K562 (cell line): ENCODE measurements around the gene ADRB1. TPM values are rescaled to one million over a fixed set of nuclear protein-coding genes. Genes with fewer than 3 reads are reported as not detected.

Source experiments
- ATAC-seq: fragments of 200-7000 bp; cut with Tn5 transposase; 3 replicates; pipeline ENCODE4 v1.9.1; 2020; ENCODE audit warnings: moderate library complexity
- BruUV-seq: library from RNA; stranded (reverse); fragments of 400-500 nt; replicated peaks from 2 replicates; lab custom pipeline; 2021; lab: Mats Ljungman, UMichigan
- CTCF ChIA-PET: fragments of 300-600 bp; formaldehyde crosslinking; extraction: SDS; loops from one replicate; lab custom pipeline; 2021; ENCODE audit warnings: low intra/inter-chr PET ratio; lab: Yijun Ruan, JAX
- POLR2A ChIA-PET: fragments of 300-600, 350-650 bp; sonication (Branson Sonifier 250); formaldehyde crosslinking; extraction: SDS; loops from one replicate; lab custom pipeline; 2021; ENCODE audit warnings: antibody characterized with exemption, inconsistent platforms; lab: Yijun Ruan, JAX
- DNase-seq, 4 experiments: peaks; one replicate each; pipeline versions ENCODE4 v3.0.0 to v3.0.0-alpha.2; 2011 to 2018; ENCODE audit warnings: low spot score in 3 of 4, mixed read lengths in 3 of 4; ENCODE audit errors: extremely low read depth in 1 of 4
- FAIRE-seq: peaks from 2 replicates; lab custom pipeline; 2011; peaks lifted over from hg19 to GRCh38; lab: Jason Lieb, UNC
- H2AFZ ChIP-seq: 2 replicates; pipeline ENCODE4 v1.6.0; 2011; ENCODE audit warnings: low read depth, low read length, control low read depth, inconsistent platforms
- H3K27ac ChIP-seq: fragments of 200-600 bp; 3 replicates; pipeline ENCODE4 v1.8.0; 2011; ENCODE audit warnings: low read depth, mild to moderate bottlenecking, control low read depth, inconsistent platforms, low read length, moderate library complexity, mixed read lengths; ENCODE audit errors: extremely low read depth
- H3K27me3 ChIP-seq, 2 experiments: fragments of 300-600 bp in 1 of 2; 2 replicates in 1 of 2; 3 replicates in 1 of 2; pipeline versions ENCODE4 v1.6.0 to v1.8.0; 2011; ENCODE audit warnings: inconsistent platforms in 2 of 2, low read length in 2 of 2, mild to moderate bottlenecking in 1 of 2, mixed read lengths in 1 of 2, moderate library complexity in 1 of 2; ENCODE audit not compliant: control insufficient read depth in 2 of 2, insufficient read depth in 2 of 2
- H3K36me3 ChIP-seq: fragments of 300-600 bp; 3 replicates; pipeline ENCODE4 v1.8.0; 2011; ENCODE audit warnings: mild to moderate bottlenecking, low read length, inconsistent platforms; ENCODE audit not compliant: control insufficient read depth, insufficient read depth
- H3K4me1 ChIP-seq, 2 experiments: fragments of 200-600 bp in 1 of 2; replicated peaks in 1 of 2; 2 replicates in 1 of 2; 3 replicates in 1 of 2; pipeline versions ENCODE4 v1.5.1 to v1.8.0; 2011; ENCODE audit warnings: inconsistent platforms in 2 of 2, low read length in 2 of 2, mild to moderate bottlenecking in 1 of 2, mixed read lengths in 1 of 2, moderate library complexity in 1 of 2; ENCODE audit not compliant: control insufficient read depth in 2 of 2, insufficient read depth in 2 of 2
- H3K4me2 ChIP-seq: 2 replicates; pipeline ENCODE4 v1.6.1; 2011; ENCODE audit warnings: low read length, control low read depth, inconsistent platforms, mixed read lengths; ENCODE audit not compliant: insufficient read depth
- H3K4me3 ChIP-seq: fragments of 200-600 bp; sonication (generic), shearing (Covaris generic); 2 replicates; pipeline ENCODE4 v1.5.1; 2016; ENCODE audit warnings: control low read depth, inconsistent platforms
- H3K79me2 ChIP-seq: fragments of 200-600 bp; 3 replicates; pipeline ENCODE4 v1.8.0; 2011; ENCODE audit warnings: low read length, inconsistent platforms; ENCODE audit not compliant: control insufficient read depth, insufficient read depth
- H3K9ac ChIP-seq, 2 experiments: 2 replicates each; pipeline versions ENCODE4 v1.6.0 to v1.6.1; 2011; ENCODE audit warnings: low read depth in 2 of 2, low read length in 2 of 2, control low read depth in 1 of 2, inconsistent platforms in 1 of 2, mild to moderate bottlenecking in 1 of 2, mixed read lengths in 1 of 2; ENCODE audit not compliant: insufficient read depth in 1 of 2
- H3K9me1 ChIP-seq: one replicate; pipeline ENCODE4 v1.6.0; 2011; ENCODE audit warnings: inconsistent platforms, mild to moderate bottlenecking, low read length, moderate library complexity; ENCODE audit not compliant: control insufficient read depth, insufficient read depth
- H3K9me3 ChIP-seq: replicated peaks from 2 replicates; pipeline ENCODE4 v1.5.1; 2011; ENCODE audit warnings: low read depth, low read length, inconsistent platforms; ENCODE audit not compliant: control insufficient read depth, insufficient read depth
- H4K20me1 ChIP-seq: replicated peaks from 2 replicates; pipeline ENCODE4 v1.6.1; 2011; ENCODE audit warnings: low read length, inconsistent platforms, mixed read lengths; ENCODE audit not compliant: control insufficient read depth, insufficient read depth
- CHAMP1 ChIP-seq: fragments of 450-650 bp; IDR thresholded peaks from 2 replicates; pipeline ENCODE4 v1.6.1; 2016; ENCODE audit warnings: mild to moderate bottlenecking
- CSDE1 ChIP-seq, 2 experiments: fragments of 450-650 bp; IDR thresholded peaks; 2 replicates each; pipeline ENCODE4 v1.6.1; 2016; ENCODE audit warnings: mild to moderate bottlenecking in 1 of 2
- CXXC5 ChIP-seq: fragments of 250-450 bp; sonication (Bioruptor Pico); IDR thresholded peaks from 2 replicates; pipeline ENCODE4 v1.8.0; 2022; ENCODE audit warnings: inconsistent platforms, mild to moderate bottlenecking, moderate library complexity
- GABPB2 ChIP-seq: fragments of 250-450 bp; sonication (Bioruptor Pico); conservative IDR thresholded peaks from 2 replicates; pipeline ENCODE4 v1.5.1; 2021; ENCODE audit warnings: mild to moderate bottlenecking
- RBFOX2 ChIP-seq: fragments of 200-400 bp; formaldehyde crosslinking; IDR thresholded peaks from 2 replicates; pipeline ENCODE4 v1.6.1; 2017; ENCODE audit warnings: low read depth, mild to moderate bottlenecking, low read length, moderate library complexity
- RBM25 ChIP-seq: fragments of 200-400 bp; formaldehyde crosslinking; IDR thresholded peaks from 2 replicates; pipeline ENCODE4 v1.6.1; 2018; ENCODE audit warnings: low read length, low read depth, moderate library complexity; ENCODE audit not compliant: severe bottlenecking
- ZNF146 ChIP-seq: IDR thresholded peaks from one replicate; pipeline ENCODE4 v1.6.1; 2018; ENCODE audit warnings: missing compliant biosample characterization; ENCODE audit not compliant: unreplicated experiment
- WGBS: fragments of 100-300 bp; shearing (Covaris generic); methylation state at CpG from one replicate; pipeline ENCODE4 v1.1.6; 2016; ENCODE audit warnings: low coverage, mixed read lengths; ENCODE audit not compliant: insufficient coverage; ENCODE audit errors: missing lambda C conversion rate; 5-methylcytosine and 5-hydroxymethylcytosine counted together
- in situ Hi-C: fragments of 300-500 bp; cut with MboI; formaldehyde crosslinking; loops from 4 replicates; pipeline ENCODE4 v1.15.0; 2018; ENCODE audit warnings: inconsistent platforms, mixed read lengths
- intact Hi-C: fragments of 100-400 bp; cut with micrococcal nuclease; formaldehyde crosslinking; loops from 2 replicates; pipeline ENCODE4 v1.14.2; 2022
- polyA plus RNA-seq, 8 experiments: library from polyadenylated mRNA; depleted of rRNA in 4 of 8; stranded (reverse) in 5 of 8; unstranded in 3 of 8; fragments of >200 nt; fragmentation: Nextera tagmentation in 2 of 8; fragmentation: Illumina TruSeq in 1 of 8; extraction: Ambion mirVana in 2 of 8; extraction: Trizol in 1 of 8; gene quantifications; 2 replicates each; pipeline versions ENCODE4 v1.2.1 to v1.2.3, GENCODE V29; 2011 to 2014; ENCODE audit warnings: inconsistent platforms in 1 of 8, missing spikeins in 1 of 8
- total RNA-seq, 7 experiments: library from RNA; depleted of rRNA in 6 of 7; stranded (reverse); fragments of >200 nt in 6 of 7; fragmentation: Illumina TruSeq in 2 of 7; extraction: Trizol in 2 of 7; gene quantifications; 2 replicates each; pipeline versions ENCODE4 v1.2.1 to v1.2.3, GENCODE V29; 2011 to 2021; ENCODE audit warnings: low replicate concordance in 1 of 7
- TF ChIP-seq, protein P1 (sequence below): fragments of 250-450 bp; sonication (Bioruptor Pico); IDR thresholded peaks from 2 replicates; pipeline ENCODE4 v1.4.0; 2020

ADRB1 gene
- total and polyA plus RNA-seq, 9 of the 15 experiments (the other 6 are each of a cell fraction or from before 2014, with no cell fraction given): 0.07 to 0.11 (median 0.09) TPM; not detected in 6

DNA sequence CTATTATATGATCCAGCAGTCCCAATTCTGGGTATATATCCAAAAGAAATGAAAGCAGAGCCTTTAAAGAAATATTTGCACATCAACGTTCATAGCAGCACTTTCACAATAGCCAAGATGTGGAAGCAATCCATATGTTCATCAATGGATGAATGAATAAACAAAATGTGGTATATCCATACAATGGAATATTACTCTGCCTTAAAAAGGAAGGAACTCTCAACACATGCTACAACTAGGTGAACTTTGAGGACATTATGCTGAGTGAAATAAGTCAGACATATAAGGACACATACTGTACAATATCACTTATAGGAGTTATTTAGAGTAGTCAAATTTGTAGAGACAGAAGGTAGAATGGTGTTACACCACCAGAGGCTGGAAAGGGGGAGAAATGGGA is 28.0 kb upstream of the ADRB1 start:
- 0% methylated on average over 1 of the region's 1 CpG for WGBS
- Histone ChIP-seq H3K4me1 (no peaks in the 10 kb centered on the region), H3K36me3 (no peaks in the 10 kb centered on the region), H3K4me3 (no peak overlapping the region), H3K4me2 (no peak overlapping the region), H3K79me2 (no peaks in the 10 kb centered on the region), H3K27me3 (peaks cover 0 to 11% of the 10 kb centered on the region in 2 experiments; a peak in 2 of 5 replicates), H3K27ac (no peak overlapping the region), H4K20me1 (no peaks in the 10 kb centered on the region), H3K9me1 (no peaks in the 10 kb centered on the region), H2AFZ (no peak overlapping the region), H3K9me3 (no peaks in the 10 kb centered on the region), H3K9ac (no peak overlapping the region)
- BruUV-seq: no TSS peak
- TF ChIP-seq RBFOX2: no peak
- no peak for TF ChIP-seq CSDE1 (IDR thresholded peaks at IDR 0.05)
- TF ChIP-seq ZNF146 (CRISPR knock-in tag): peak; percentile 83
- TF ChIP-seq RBM25: peak; percentile 62
- ATAC-seq: no peak
- no peak for FAIRE-seq
- ChIA-PET CTCF (no interaction called here), POLR2A (no interaction called here)
- intact Hi-C loops: no loop called here
- DNase-seq: no peak
- in situ Hi-C loops: no loop called here

DNA sequence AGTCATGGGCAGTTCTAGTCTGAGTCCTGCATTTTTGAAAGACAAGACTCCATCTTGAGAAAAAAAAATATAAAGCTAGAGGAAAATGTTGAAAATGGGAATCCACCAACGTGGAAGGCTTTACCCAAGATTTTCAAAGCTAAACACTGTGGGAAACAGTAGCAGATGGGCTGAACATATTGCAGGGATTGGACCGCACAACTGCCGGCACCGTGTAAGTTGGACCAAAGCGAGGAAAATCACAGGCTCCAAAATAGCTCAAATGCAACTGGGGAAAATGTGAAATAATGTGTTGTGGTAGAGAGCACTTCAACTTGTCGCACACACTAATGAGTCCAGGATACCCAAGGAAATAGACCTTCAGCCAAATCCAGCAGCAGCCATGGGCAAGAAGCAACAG is 26.4 kb upstream of the ADRB1 start:
- no peak overlapping the region for H3K9ac ChIP-seq
- BruUV-seq: no TSS peak

More for the DNA sequence above, 26.4 kb upstream of the ADRB1 start:
- Histone ChIP-seq H2AFZ (no peak overlapping the region), H3K9me3 (no peaks in the 10 kb centered on the region), H3K4me2 (no peak overlapping the region), H3K79me2 (no peaks in the 10 kb centered on the region)
- POLR2A ChIA-PET: interaction anchor here (0.5 to 0.6 kb wide), 2 partner anchors 225 to 373 kb away, joined by 3 read pairs; no protein-coding TSS in a partner anchor
- DNase-seq (no peak), FAIRE-seq (no peak)
- WGBS: 33% methylated on average over 5 of the region's 6 CpGs
- in situ Hi-C loops: no loop called here
- no peak for TF ChIP-seq CHAMP1
- TF ChIP-seq GABPB2 (CRISPR knock-in tag): no peak
- TF ChIP-seq, protein P1, sequence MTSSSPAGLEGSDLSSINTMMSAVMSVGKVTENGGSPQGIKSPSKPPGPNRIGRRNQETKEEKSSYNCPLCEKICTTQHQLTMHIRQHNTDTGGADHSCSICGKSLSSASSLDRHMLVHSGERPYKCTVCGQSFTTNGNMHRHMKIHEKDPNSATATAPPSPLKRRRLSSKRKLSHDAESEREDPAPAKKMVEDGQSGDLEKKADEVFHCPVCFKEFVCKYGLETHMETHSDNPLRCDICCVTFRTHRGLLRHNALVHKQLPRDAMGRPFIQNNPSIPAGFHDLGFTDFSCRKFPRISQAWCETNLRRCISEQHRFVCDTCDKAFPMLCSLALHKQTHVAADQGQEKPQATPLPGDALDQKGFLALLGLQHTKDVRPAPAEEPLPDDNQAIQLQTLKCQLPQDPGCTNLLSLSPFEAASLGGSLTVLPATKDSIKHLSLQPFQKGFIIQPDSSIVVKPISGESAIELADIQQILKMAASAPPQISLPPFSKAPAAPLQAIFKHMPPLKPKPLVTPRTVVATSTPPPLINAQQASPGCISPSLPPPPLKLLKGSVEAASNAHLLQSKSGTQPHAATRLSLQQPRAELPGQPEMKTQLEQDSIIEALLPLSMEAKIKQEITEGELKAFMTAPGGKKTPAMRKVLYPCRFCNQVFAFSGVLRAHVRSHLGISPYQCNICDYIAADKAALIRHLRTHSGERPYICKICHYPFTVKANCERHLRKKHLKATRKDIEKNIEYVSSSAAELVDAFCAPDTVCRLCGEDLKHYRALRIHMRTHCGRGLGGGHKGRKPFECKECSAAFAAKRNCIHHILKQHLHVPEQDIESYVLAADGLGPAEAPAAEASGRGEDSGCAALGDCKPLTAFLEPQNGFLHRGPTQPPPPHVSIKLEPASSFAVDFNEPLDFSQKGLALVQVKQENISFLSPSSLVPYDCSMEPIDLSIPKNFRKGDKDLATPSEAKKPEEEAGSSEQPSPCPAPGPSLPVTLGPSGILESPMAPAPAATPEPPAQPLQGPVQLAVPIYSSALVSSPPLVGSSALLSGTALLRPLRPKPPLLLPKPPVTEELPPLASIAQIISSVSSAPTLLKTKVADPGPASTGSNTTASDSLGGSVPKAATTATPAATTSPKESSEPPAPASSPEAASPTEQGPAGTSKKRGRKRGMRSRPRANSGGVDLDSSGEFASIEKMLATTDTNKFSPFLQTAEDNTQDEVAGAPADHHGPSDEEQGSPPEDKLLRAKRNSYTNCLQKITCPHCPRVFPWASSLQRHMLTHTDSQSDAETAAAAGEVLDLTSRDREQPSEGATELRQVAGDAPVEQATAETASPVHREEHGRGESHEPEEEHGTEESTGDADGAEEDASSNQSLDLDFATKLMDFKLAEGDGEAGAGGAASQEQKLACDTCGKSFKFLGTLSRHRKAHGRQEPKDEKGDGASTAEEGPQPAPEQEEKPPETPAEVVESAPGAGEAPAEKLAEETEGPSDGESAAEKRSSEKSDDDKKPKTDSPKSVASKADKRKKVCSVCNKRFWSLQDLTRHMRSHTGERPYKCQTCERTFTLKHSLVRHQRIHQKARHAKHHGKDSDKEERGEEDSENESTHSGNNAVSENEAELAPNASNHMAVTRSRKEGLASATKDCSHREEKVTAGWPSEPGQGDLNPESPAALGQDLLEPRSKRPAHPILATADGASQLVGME (CRISPR knock-in tag): no peak
- TF ChIP-seq CXXC5: no peak
- TF ChIP-seq, all 486 proteins: peak for 0
- ATAC-seq: no peak
- H3K4me1 ChIP-seq: no peaks in the 10 kb centered on the region
- CTCF ChIA-PET: no interaction called here
- no peak overlapping the region for H3K27ac ChIP-seq
- H3K27me3 ChIP-seq: peaks cover 0 to 11% of the 10 kb centered on the region in 2 experiments; a peak in 2 of 5 replicates
- no peaks in the 10 kb centered on the region for H4K20me1 ChIP-seq
- no peaks in the 10 kb centered on the region for H3K36me3 ChIP-seq
- H3K4me3 ChIP-seq: no peak overlapping the region
- H3K9me1 ChIP-seq: no peaks in the 10 kb centered on the region
- intact Hi-C loops: no loop called here
